ENCODE measurements around the gene MAN1C1.

The MAN1C1 gene

GRCh38 chr1:25616987-25617624 is 515 bp downstream of the MAN1C1 start:
- Mint-ChIP-seq H3K4me1 (peaks cover 39% of the 10 kb centered on the region), H3K4me3 (peak overlapping the region in 1 of 3 experiments; percentile 38), H3K27me3 (ENCODE audit: low read depth) (peaks cover 58% of the 10 kb centered on the region), H3K27ac (no peak overlapping the region), H3K36me3 (ENCODE audit: low read depth) (no peaks in the 10 kb centered on the region), H3K9me3 (no peaks in the 10 kb centered on the region)
- TF ChIP-seq CTCF (IDR thresholded peaks at IDR 0.05; ENCODE audit: unreplicated experiment in 3 of 3): no peak

GRCh38 chr1:25617625-25618432 is 1.2 kb downstream of the MAN1C1 start:
- H3K27ac Mint-ChIP-seq: peak overlapping the region in 2 of 3 experiments; percentile 48 to 54
- H3K36me3 Mint-ChIP-seq (ENCODE audit: low read depth): no peaks in the 10 kb centered on the region
- no peak for TF ChIP-seq CTCF (IDR thresholded peaks at IDR 0.05; ENCODE audit: unreplicated experiment in 3 of 3)
- no peaks in the 10 kb centered on the region for H3K9me3 Mint-ChIP-seq
- H3K27me3 Mint-ChIP-seq (ENCODE audit: low read depth): peaks cover 51% of the 10 kb centered on the region
- peaks cover 44% of the 10 kb centered on the region for H3K4me1 Mint-ChIP-seq
- H3K4me3 Mint-ChIP-seq: peak overlapping the region; percentile 87 to 93 (median 89)

- Mint-ChIP-seq H3K27me3 (ENCODE audit: low read depth) (peaks cover 49% of the 10 kb centered on the region), H3K9me3 (no peaks in the 10 kb centered on the region), H3K4me1 (peaks cover 50% of the 10 kb centered on the region), H3K4me3 (peak overlapping the region; percentile 87 to 93 (median 89)), H3K36me3 (ENCODE audit: low read depth) (no peaks in the 10 kb centered on the region), H3K27ac (peak overlapping the region; percentile 13 to 54 (median 48))
- TF ChIP-seq CTCF (IDR thresholded peaks at IDR 0.05; ENCODE audit: unreplicated experiment in 3 of 3): no peak
Measured at GRCh38 chr1:25618433-25618808, 1.8 kb downstream of the MAN1C1 start.

- Mint-ChIP-seq H3K27ac (peak overlapping the region in 2 of 3 experiments; percentile 51 to 54), H3K4me1 (peaks cover 56% of the 10 kb centered on the region), H3K9me3 (no peaks in the 10 kb centered on the region), H3K4me3 (peak overlapping the region; percentile 87 to 93 (median 89)), H3K27me3 (ENCODE audit: low read depth) (peaks cover 50% of the 10 kb centered on the region), H3K36me3 (ENCODE audit: low read depth) (no peaks in the 10 kb centered on the region)
- TF ChIP-seq CTCF (IDR thresholded peaks at IDR 0.05; ENCODE audit: unreplicated experiment in 3 of 3): peak; percentile 93 to 97 (median 96)
Measured at GRCh38 chr1:25619101-25619890, 2.7 kb downstream of the MAN1C1 start.

GRCh38 chr1:25620211-25620610 is 3.6 kb downstream of the MAN1C1 start:
- no peak for TF ChIP-seq CTCF (IDR thresholded peaks at IDR 0.05; ENCODE audit: unreplicated experiment in 3 of 3)
- H3K4me1 Mint-ChIP-seq: peaks cover 55% of the 10 kb centered on the region
- no peaks in the 10 kb centered on the region for H3K9me3 Mint-ChIP-seq
- H3K27ac Mint-ChIP-seq: peak overlapping the region in 1 of 3 experiments; percentile 54
- H3K36me3 Mint-ChIP-seq (ENCODE audit: low read depth): no peaks in the 10 kb centered on the region
- H3K27me3 Mint-ChIP-seq (ENCODE audit: low read depth): peaks cover 46% of the 10 kb centered on the region
- H3K4me3 Mint-ChIP-seq: peak overlapping the region; percentile 87 to 93 (median 89)

Measured in nephron (organoid).